Neural cell (in vitro differentiated cells): ENCODE data around the gene LRRIQ3. TPM values are rescaled to one million over a fixed set of nuclear protein-coding genes. Genes with fewer than 3 reads are reported as not detected.

Source experiments
- H2AFZ ChIP-seq: fragments of 200-600, 300-800 bp; sonication (generic), shearing (Covaris generic); 2 replicates; pipeline ENCODE4 v1.6.0; 2014; ENCODE audit warnings: low read depth, mild to moderate bottlenecking, antibody characterized with exemption, low read length, moderate library complexity
- H3F3A ChIP-seq: fragments of 200-600 bp; shearing (Covaris generic); 2 replicates; pipeline ENCODE4 v1.6.1; 2016; ENCODE audit warnings: mild to moderate bottlenecking, moderate library complexity, mixed read lengths, antibody characterized with exemption, low read length; ENCODE audit not compliant: insufficient read depth, poor library complexity, severe bottlenecking
- H3K27ac ChIP-seq: fragments of 200-600, 300-800 bp; sonication (generic), shearing (Covaris generic); 2 replicates; pipeline ENCODE4 v1.5.1; 2014; ENCODE audit warnings: mild to moderate bottlenecking, low read length, moderate library complexity
- H3K27me3 ChIP-seq: fragments of 300-800, 200-600 bp; sonication (generic), shearing (Covaris generic); 2 replicates; pipeline ENCODE4 v1.6.0; 2014; ENCODE audit warnings: mild to moderate bottlenecking, low read depth, low read length, moderate library complexity; ENCODE audit not compliant: insufficient read depth
- H3K36me3 ChIP-seq: fragments of 300-800, 200-600 bp; sonication (generic), shearing (Covaris generic); 2 replicates; pipeline ENCODE4 v1.5.1; 2014; ENCODE audit warnings: mild to moderate bottlenecking, antibody characterized with exemption, low read length, moderate library complexity; ENCODE audit not compliant: insufficient read depth
- H3K4me2 ChIP-seq: fragments of 300-800, 200-600 bp; sonication (generic), shearing (Covaris generic); 2 replicates; pipeline ENCODE4 v1.6.0; 2014; ENCODE audit warnings: mild to moderate bottlenecking, low read length
- H3K4me3 ChIP-seq: fragments of 300-800, 200-600 bp; sonication (generic), shearing (Covaris generic); 2 replicates; pipeline ENCODE4 v1.5.1; 2014; ENCODE audit warnings: mild to moderate bottlenecking, low read length, moderate library complexity
- H3K79me2 ChIP-seq: fragments of 200-600 bp; shearing (Covaris generic); replicated peaks from 2 replicates; pipeline ENCODE4 v1.6.0; 2014; ENCODE audit warnings: mild to moderate bottlenecking, low read length, moderate library complexity; ENCODE audit not compliant: insufficient read depth
- H3K9ac ChIP-seq: fragments of 300-800, 200-600 bp; sonication (generic), shearing (Covaris generic); 2 replicates; pipeline ENCODE4 v1.6.1; 2016; ENCODE audit warnings: mild to moderate bottlenecking, low read length, mixed read lengths
- H3K9me2 ChIP-seq: fragments of 200-600 bp; shearing (Covaris generic); 2 replicates; pipeline ENCODE4 v1.6.1; 2016; ENCODE audit warnings: mild to moderate bottlenecking, low read length, mixed read lengths; ENCODE audit not compliant: insufficient read depth
- H3K9me3 ChIP-seq: fragments of 200-600, 300-800 bp; sonication (generic), shearing (Covaris generic); 2 replicates; pipeline ENCODE4 v1.6.1; 2016; ENCODE audit warnings: mild to moderate bottlenecking, mixed run types, low read length, moderate library complexity, mixed read lengths
- H4K20me1 ChIP-seq: fragments of 200-600 bp; shearing (Covaris generic); 2 replicates; pipeline ENCODE4 v1.6.1; 2016; ENCODE audit warnings: mild to moderate bottlenecking, mixed run types; ENCODE audit not compliant: insufficient read depth
- CTCF ChIP-seq: fragments of 450-650 bp; IDR thresholded peaks from 2 replicates; pipeline ENCODE4 v1.5.1; 2014; ENCODE audit warnings: antibody characterized with exemption, mild to moderate bottlenecking, moderate library complexity; ENCODE audit not compliant: poor library complexity, severe bottlenecking
- EP300 ChIP-seq: fragments of 450-650 bp; conservative IDR thresholded peaks from 2 replicates; pipeline ENCODE4 v1.6.1; 2014; ENCODE audit warnings: antibody characterized with exemption, mild to moderate bottlenecking, moderate library complexity; ENCODE audit not compliant: poor library complexity, severe bottlenecking
- EZH2 ChIP-seq: fragments of 200-600, 300-800 bp; shearing (Covaris generic), sonication (generic); IDR thresholded peaks from 2 replicates; pipeline ENCODE4 v1.6.1; 2014; ENCODE audit warnings: antibody characterized with exemption, low read length, borderline replicate concordance, mild to moderate bottlenecking; ENCODE audit not compliant: insufficient read depth, poor library complexity, severe bottlenecking
- MXI1 ChIP-seq: fragments of 450-650 bp; conservative IDR thresholded peaks from 2 replicates; pipeline ENCODE4 v1.6.1; 2014; ENCODE audit warnings: antibody characterized with exemption, mild to moderate bottlenecking; ENCODE audit not compliant: poor library complexity, severe bottlenecking
- POLR2AphosphoS5 ChIP-seq: IDR thresholded peaks from 2 replicates; pipeline ENCODE4 v1.6.1; 2012
- RAD21 ChIP-seq: fragments of 450-650 bp; conservative IDR thresholded peaks from 2 replicates; pipeline ENCODE4 v1.6.1; 2014; ENCODE audit warnings: antibody characterized with exemption, mild to moderate bottlenecking, moderate library complexity
- REST ChIP-seq: IDR thresholded peaks from 2 replicates; pipeline ENCODE4 v1.6.1; 2012; ENCODE audit warnings: borderline replicate concordance
- SMC3 ChIP-seq: fragments of 450-650 bp; conservative IDR thresholded peaks from 2 replicates; pipeline ENCODE4 v1.6.1; 2014; ENCODE audit warnings: antibody characterized with exemption, mild to moderate bottlenecking, moderate library complexity; ENCODE audit not compliant: poor library complexity
- TAF1 ChIP-seq: IDR thresholded peaks from 2 replicates; pipeline ENCODE4 v1.6.1; 2012; ENCODE audit warnings: low read depth
- polyA plus RNA-seq: library from polyadenylated mRNA; depleted of rRNA; stranded (reverse); fragments of >200 nt; gene quantifications from 2 replicates; pipeline ENCODE4 v1.2.3, GENCODE V29; 2014

Gene LRRIQ3
- polyA plus RNA-seq, 1 donor from 2014 or later, result not detected

GRCh38 chr1:74237035-74237434 is 39.1 kb upstream of the LRRIQ3 start:
- Histone ChIP-seq H3K9me3 (no peaks in the 10 kb centered on the region), H3K27ac (no peak overlapping the region), H3K9me2 (no peaks in the 10 kb centered on the region), H3K9ac (no peak overlapping the region), H3K36me3 (no peaks in the 10 kb centered on the region), H3K4me2 (no peak overlapping the region), H3K27me3 (no peaks in the 10 kb centered on the region), H3K4me3 (no peak overlapping the region), H3K79me2 (no peaks in the 10 kb centered on the region), H4K20me1 (no peaks in the 10 kb centered on the region), H3F3A (no peaks in the 10 kb centered on the region), H2AFZ (no peak overlapping the region)
- TF ChIP-seq POLR2AphosphoS5, result no peak
- TF ChIP-seq REST, result no peak
- no peak for TF ChIP-seq CTCF
- TF ChIP-seq SMC3, result no peak
- no peak for TF ChIP-seq EP300
- TF ChIP-seq MXI1, result no peak
- TF ChIP-seq RAD21, result no peak
- no peak for TF ChIP-seq EZH2
- TF ChIP-seq TAF1, result no peak

- Histone ChIP-seq H3K9me3 (no peaks in the 10 kb centered on the region), H3K36me3 (no peaks in the 10 kb centered on the region), H3K27ac (no peak overlapping the region), H3K4me2 (no peak overlapping the region), H4K20me1 (no peaks in the 10 kb centered on the region), H3K79me2 (no peaks in the 10 kb centered on the region), H3K9me2 (no peaks in the 10 kb centered on the region), H3F3A (no peaks in the 10 kb centered on the region), H2AFZ (no peak overlapping the region), H3K4me3 (no peak overlapping the region), H3K27me3 (no peaks in the 10 kb centered on the region), H3K9ac (no peak overlapping the region)
- TF ChIP-seq POLR2AphosphoS5 (no peak), EZH2 (no peak), EP300 (no peak), TAF1 (no peak), RAD21 (no peak), SMC3 (no peak), CTCF (no peak), MXI1 (no peak), REST (no peak)
Measured at GRCh38 chr1:74236440-74236839, 38.5 kb upstream of the LRRIQ3 start.
